ENCODE data around the gene DUSP6.

Gene DUSP6

DNA sequence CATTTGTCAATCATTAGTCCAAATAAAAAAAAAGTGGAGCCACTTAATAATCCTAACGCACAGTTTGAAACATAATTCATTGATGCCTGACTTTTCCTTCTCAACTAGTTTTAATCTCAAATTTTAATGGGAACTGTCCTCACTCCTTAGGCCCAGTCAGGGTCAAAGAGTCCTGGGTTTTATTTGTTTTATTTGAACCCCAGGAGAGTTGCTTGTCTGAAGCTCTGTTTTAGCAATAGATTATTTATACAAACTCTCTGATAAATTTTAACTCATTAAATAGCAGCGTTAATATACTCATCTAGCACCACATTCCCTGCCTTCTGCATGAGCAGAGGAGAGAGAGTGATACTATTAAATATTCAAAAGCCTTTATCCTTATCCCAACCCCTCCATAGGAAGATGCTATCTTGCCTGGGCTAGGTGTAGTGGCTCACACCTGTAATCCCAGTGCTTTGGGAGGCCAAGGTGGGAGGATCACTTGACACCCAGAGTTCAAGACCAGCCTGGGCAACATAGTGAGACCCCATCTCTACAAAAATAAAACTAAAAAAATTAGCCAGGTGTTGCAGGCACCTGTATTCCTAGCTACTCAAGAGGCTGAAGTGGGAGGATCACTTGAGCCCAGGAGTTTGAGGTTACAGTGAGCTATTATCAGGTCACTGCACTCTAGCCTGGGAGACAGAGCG, 14.5 kb upstream of the DUSP6 start:
- Histone ChIP-seq H3K4me3 (ENCODE audit: low read depth, low read length) (no peak overlapping the region), H3K4me2 (ENCODE audit: low read length) (no peak overlapping the region), H3K9ac (ENCODE audit: low read length) (no peak overlapping the region), H4K12ac (ENCODE audit: low read depth, low read length) (no peak overlapping the region), H4K91ac (ENCODE audit: low read depth, low read length) (no peak overlapping the region), H2BK120ac (ENCODE audit: insufficient read depth, low read length, poor library complexity) (no peak overlapping the region), H3K18ac (ENCODE audit: low read length) (no peak overlapping the region), H2BK5ac (ENCODE audit: low read depth, low read length, poor library complexity) (no peak overlapping the region), H3K79me1 (ENCODE audit: low read length) (peaks cover 6% of the 10 kb centered on the region), H3K23ac (ENCODE audit: low read length) (no peak overlapping the region), H3K14ac (ENCODE audit: low read length) (no peak overlapping the region), H2BK12ac (ENCODE audit: low read length) (no peak overlapping the region), H4K8ac (ENCODE audit: low read depth, low read length) (no peak overlapping the region), H3K9me3 (ENCODE audit: insufficient read depth, low read depth, low read length) (no peaks in the 10 kb centered on the region), H2AK5ac (ENCODE audit: low read length) (no peak overlapping the region), H2AFZ (ENCODE audit: insufficient read depth, low read length, poor library complexity) (no peak overlapping the region), H3K79me2 (ENCODE audit: control insufficient read depth, insufficient read depth, low read length, poor library complexity) (no peaks in the 10 kb centered on the region), H3K36me3 (ENCODE audit: control insufficient read depth in 1 of 2, insufficient read depth in 2 of 2, low read length in 2 of 2) (peaks cover 0 to 2% of the 10 kb centered on the region in 2 experiments), H3K27ac (ENCODE audit: low read depth, low read length) (no peak overlapping the region), H3K4me1 (ENCODE audit: control insufficient read depth in 1 of 2, insufficient read depth in 2 of 2, low read length in 2 of 2) (peaks cover 7 to 17% of the 10 kb centered on the region in 2 experiments), H3K4ac (ENCODE audit: low read depth, low read length) (no peak overlapping the region), H3K27me3 (ENCODE audit: insufficient read depth, low read length) (no peaks in the 10 kb centered on the region)
- DNase-seq = no peak
- WGBS (ENCODE audit: extremely low coverage, insufficient coverage, insufficient read length) = no CpG with 5 or more reads among the region's 3 CpGs

DNA sequence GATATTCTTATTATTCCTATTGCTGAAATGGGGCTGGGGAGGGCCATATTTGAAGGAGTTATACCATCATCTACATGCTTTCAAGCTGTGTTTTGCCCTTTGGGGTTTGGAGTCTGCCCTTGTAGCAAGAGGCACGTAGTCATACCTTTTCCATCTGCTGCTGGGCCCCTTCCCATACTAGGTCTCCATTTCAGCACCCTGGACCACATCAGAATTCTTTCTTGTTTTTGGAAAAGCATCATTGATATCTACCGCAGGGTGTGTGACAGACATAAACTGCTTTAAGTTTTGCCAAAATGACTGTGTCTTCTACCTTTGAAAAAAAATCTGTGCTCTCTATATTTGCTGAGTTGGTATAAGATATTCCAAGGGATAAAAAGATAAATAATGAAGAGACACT, 12.3 kb upstream of the DUSP6 start:
- Histone ChIP-seq H3K36me3 (ENCODE audit: control insufficient read depth in 1 of 2, insufficient read depth in 2 of 2, low read length in 2 of 2) (peaks cover 0 to 2% of the 10 kb centered on the region in 2 experiments), H3K4ac (ENCODE audit: low read depth, low read length) (no peak overlapping the region), H3K9ac (ENCODE audit: low read length) (no peak overlapping the region), H3K79me2 (ENCODE audit: control insufficient read depth, insufficient read depth, low read length, poor library complexity) (no peaks in the 10 kb centered on the region), H2BK5ac (ENCODE audit: low read depth, low read length, poor library complexity) (no peak overlapping the region), H3K79me1 (ENCODE audit: low read length) (peaks cover 3% of the 10 kb centered on the region), H3K23ac (ENCODE audit: low read length) (no peak overlapping the region), H3K9me3 (ENCODE audit: insufficient read depth, low read depth, low read length) (no peaks in the 10 kb centered on the region), H3K27ac (ENCODE audit: low read depth, low read length) (no peak overlapping the region), H3K4me2 (ENCODE audit: low read length) (no peak overlapping the region), H3K27me3 (ENCODE audit: insufficient read depth, low read length) (no peaks in the 10 kb centered on the region), H2AK5ac (ENCODE audit: low read length) (no peak overlapping the region), H2AFZ (ENCODE audit: insufficient read depth, low read length, poor library complexity) (no peak overlapping the region), H2BK12ac (ENCODE audit: low read length) (no peak overlapping the region), H4K91ac (ENCODE audit: low read depth, low read length) (no peak overlapping the region), H3K18ac (ENCODE audit: low read length) (no peak overlapping the region), H4K8ac (ENCODE audit: low read depth, low read length) (no peak overlapping the region), H3K4me1 (ENCODE audit: control insufficient read depth in 1 of 2, insufficient read depth in 2 of 2, low read length in 2 of 2) (peaks cover 2 to 4% of the 10 kb centered on the region in 2 experiments), H3K14ac (ENCODE audit: low read length) (no peak overlapping the region), H2BK120ac (ENCODE audit: insufficient read depth, low read length, poor library complexity) (no peak overlapping the region), H3K4me3 (ENCODE audit: low read depth, low read length) (no peak overlapping the region), H4K12ac (ENCODE audit: low read depth, low read length) (no peak overlapping the region)
- WGBS (ENCODE audit: extremely low coverage, insufficient coverage, insufficient read length) = no CpG with 5 or more reads among the region's 2 CpGs
- no peak for DNase-seq

DNA sequence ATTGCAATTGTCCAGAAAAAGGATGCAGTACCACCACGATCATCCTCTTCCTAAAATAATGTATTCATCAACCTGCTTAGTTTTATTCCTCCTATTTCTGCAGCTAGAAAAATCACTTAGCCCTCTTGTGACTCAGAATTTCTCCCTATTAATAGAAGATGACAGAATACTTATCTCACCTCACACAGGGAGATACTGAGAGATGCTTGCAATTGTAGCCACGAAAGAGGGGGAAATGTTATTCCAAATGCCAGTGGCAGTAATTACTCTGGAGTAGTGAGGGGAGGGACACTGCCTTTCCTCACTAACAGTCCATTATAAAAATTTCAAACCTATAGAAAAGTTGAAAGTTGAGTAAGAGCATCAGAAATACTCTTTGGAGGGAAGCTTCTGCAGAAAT, 11.8 kb upstream of the DUSP6 start:
- WGBS (ENCODE audit: extremely low coverage, insufficient coverage, insufficient read length) = no CpG with 5 or more reads among the region's 2 CpGs
- Histone ChIP-seq H2AK5ac (ENCODE audit: low read length) (no peak overlapping the region), H2BK12ac (ENCODE audit: low read length) (no peak overlapping the region), H3K27ac (ENCODE audit: low read depth, low read length) (no peak overlapping the region), H3K18ac (ENCODE audit: low read length) (no peak overlapping the region), H3K79me1 (ENCODE audit: low read length) (no peaks in the 10 kb centered on the region), H3K36me3 (ENCODE audit: control insufficient read depth in 1 of 2, insufficient read depth in 2 of 2, low read length in 2 of 2) (peaks cover 0 to 2% of the 10 kb centered on the region in 2 experiments), H3K9ac (ENCODE audit: low read length) (no peak overlapping the region), H3K23ac (ENCODE audit: low read length) (no peak overlapping the region), H2BK5ac (ENCODE audit: low read depth, low read length, poor library complexity) (no peak overlapping the region), H3K4ac (ENCODE audit: low read depth, low read length) (no peak overlapping the region), H3K9me3 (ENCODE audit: insufficient read depth, low read depth, low read length) (no peaks in the 10 kb centered on the region), H3K27me3 (ENCODE audit: insufficient read depth, low read length) (no peaks in the 10 kb centered on the region), H3K4me2 (ENCODE audit: low read length) (no peak overlapping the region), H3K79me2 (ENCODE audit: control insufficient read depth, insufficient read depth, low read length, poor library complexity) (no peaks in the 10 kb centered on the region), H3K4me3 (ENCODE audit: low read depth, low read length) (no peak overlapping the region), H4K8ac (ENCODE audit: low read depth, low read length) (no peak overlapping the region), H4K12ac (ENCODE audit: low read depth, low read length) (no peak overlapping the region), H4K91ac (ENCODE audit: low read depth, low read length) (no peak overlapping the region), H3K4me1 (ENCODE audit: control insufficient read depth in 1 of 2, insufficient read depth in 2 of 2, low read length in 2 of 2) (peaks cover 0 to 2% of the 10 kb centered on the region in 2 experiments), H2AFZ (ENCODE audit: insufficient read depth, low read length, poor library complexity) (no peak overlapping the region), H3K14ac (ENCODE audit: low read length) (no peak overlapping the region), H2BK120ac (ENCODE audit: insufficient read depth, low read length, poor library complexity) (no peak overlapping the region)
- DNase-seq = no peak

DNA sequence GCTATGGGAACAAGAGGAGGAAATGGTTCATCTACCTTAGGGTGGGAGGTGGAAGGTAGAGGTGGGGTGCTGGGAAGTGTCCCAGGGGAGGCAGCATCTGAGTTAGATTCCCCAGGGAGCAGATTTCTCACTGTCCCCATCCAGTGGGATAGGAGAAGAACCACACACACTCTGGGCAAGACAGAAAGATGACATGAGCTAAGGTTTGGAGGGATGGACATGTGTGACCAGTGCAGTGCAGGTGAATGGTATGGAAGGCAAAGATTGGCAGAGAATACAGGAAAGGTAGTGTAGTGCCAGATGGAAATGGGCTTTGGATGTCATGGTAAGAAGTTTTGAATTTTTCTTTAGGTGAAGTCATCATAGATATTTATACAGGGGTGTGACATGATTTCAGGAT, 11.3 kb upstream of the DUSP6 start:
- Histone ChIP-seq H3K4me1 (ENCODE audit: control insufficient read depth in 1 of 2, insufficient read depth in 2 of 2, low read length in 2 of 2) (peaks cover 0 to 2% of the 10 kb centered on the region in 2 experiments), H4K12ac (ENCODE audit: low read depth, low read length) (no peak overlapping the region), H4K8ac (ENCODE audit: low read depth, low read length) (no peak overlapping the region), H3K27ac (ENCODE audit: low read depth, low read length) (no peak overlapping the region), H3K23ac (ENCODE audit: low read length) (no peak overlapping the region), H3K79me1 (ENCODE audit: low read length) (no peaks in the 10 kb centered on the region), H3K9ac (ENCODE audit: low read length) (no peak overlapping the region), H3K14ac (ENCODE audit: low read length) (no peak overlapping the region), H3K4me2 (ENCODE audit: low read length) (no peak overlapping the region), H2BK120ac (ENCODE audit: insufficient read depth, low read length, poor library complexity) (no peak overlapping the region), H4K91ac (ENCODE audit: low read depth, low read length) (no peak overlapping the region), H3K27me3 (ENCODE audit: insufficient read depth, low read length) (no peaks in the 10 kb centered on the region), H2BK12ac (ENCODE audit: low read length) (no peak overlapping the region), H3K79me2 (ENCODE audit: control insufficient read depth, insufficient read depth, low read length, poor library complexity) (no peaks in the 10 kb centered on the region), H2BK5ac (ENCODE audit: low read depth, low read length, poor library complexity) (no peak overlapping the region), H2AFZ (ENCODE audit: insufficient read depth, low read length, poor library complexity) (no peak overlapping the region), H3K9me3 (ENCODE audit: insufficient read depth, low read depth, low read length) (no peaks in the 10 kb centered on the region), H3K18ac (ENCODE audit: low read length) (no peak overlapping the region), H3K36me3 (ENCODE audit: control insufficient read depth in 1 of 2, insufficient read depth in 2 of 2, low read length in 2 of 2) (peaks cover 0 to 2% of the 10 kb centered on the region in 2 experiments), H2AK5ac (ENCODE audit: low read length) (no peak overlapping the region), H3K4me3 (ENCODE audit: low read depth, low read length) (no peak overlapping the region), H3K4ac (ENCODE audit: low read depth, low read length) (no peak overlapping the region)
- no peak for DNase-seq

Data from trophoblast cell (in vitro differentiated cells and primary cell).